ENCODE measurements around the gene LPP.

LPP gene

DNA sequence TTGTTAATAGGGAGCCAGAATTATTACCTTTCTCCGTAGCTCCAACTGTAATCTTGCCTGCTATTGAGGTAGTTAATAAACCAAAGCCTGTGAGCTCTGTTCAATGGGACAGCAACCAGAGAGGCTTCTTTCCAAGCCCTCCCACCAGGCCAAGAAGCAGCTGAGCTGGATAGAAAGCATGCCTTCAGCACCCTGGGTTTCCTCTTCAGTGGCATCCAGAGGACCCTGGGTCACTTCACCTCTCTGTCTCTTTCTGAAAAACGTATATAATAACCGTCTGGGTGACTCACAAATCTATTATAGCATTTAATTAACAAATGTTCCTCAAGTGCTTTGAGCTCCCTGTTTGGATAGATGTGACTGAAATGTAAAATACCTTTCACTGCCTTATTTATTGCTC lies 420.0 kb downstream of the LPP start:
- DNase-seq (ENCODE audit: extremely low spot score): no peak
- ChIA-PET CTCF (no interaction called here), POLR2A (no interaction called here)
- TF ChIP-seq HDGF (IDR thresholded peaks at IDR 0.05; ENCODE audit: borderline replicate concordance): no peak
- no peak for TF ChIP-seq SP1 (IDR thresholded peaks at IDR 0.05)
- no peak for TF ChIP-seq ARNT (IDR thresholded peaks at IDR 0.05)
- TF ChIP-seq FOXM1 (IDR thresholded peaks at IDR 0.05; ENCODE audit: borderline replicate concordance): no peak
- no peak for TF ChIP-seq TARDBP (IDR thresholded peaks at IDR 0.05)
- no peak for TF ChIP-seq FOXK2 (IDR thresholded peaks at IDR 0.05)
- TF ChIP-seq ELF4 (IDR thresholded peaks at IDR 0.05): no peak
- no peak for TF ChIP-seq NFRKB (IDR thresholded peaks at IDR 0.05)
- no peak for TF ChIP-seq SUZ12 (IDR thresholded peaks at IDR 0.05)
- no peak for TF ChIP-seq LEF1 (IDR thresholded peaks at IDR 0.05; ENCODE audit: borderline replicate concordance)
- TF ChIP-seq BHLHE40 (IDR thresholded peaks at IDR 0.05; ENCODE audit: borderline replicate concordance): no peak
- no peak for TF ChIP-seq L3MBTL2 (conservative IDR thresholded peaks at IDR 0.05)
- TF ChIP-seq ZNF384 (IDR thresholded peaks at IDR 0.05): no peak
- TF ChIP-seq, protein P1, sequence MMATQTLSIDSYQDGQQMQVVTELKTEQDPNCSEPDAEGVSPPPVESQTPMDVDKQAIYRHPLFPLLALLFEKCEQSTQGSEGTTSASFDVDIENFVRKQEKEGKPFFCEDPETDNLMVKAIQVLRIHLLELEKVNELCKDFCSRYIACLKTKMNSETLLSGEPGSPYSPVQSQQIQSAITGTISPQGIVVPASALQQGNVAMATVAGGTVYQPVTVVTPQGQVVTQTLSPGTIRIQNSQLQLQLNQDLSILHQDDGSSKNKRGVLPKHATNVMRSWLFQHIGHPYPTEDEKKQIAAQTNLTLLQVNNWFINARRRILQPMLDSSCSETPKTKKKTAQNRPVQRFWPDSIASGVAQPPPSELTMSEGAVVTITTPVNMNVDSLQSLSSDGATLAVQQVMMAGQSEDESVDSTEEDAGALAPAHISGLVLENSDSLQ (IDR thresholded peaks at IDR 0.05): no peak
- no peak for TF ChIP-seq CTBP1 (IDR thresholded peaks at IDR 0.05; ENCODE audit: borderline replicate concordance)
- TF ChIP-seq FOXA1 (IDR thresholded peaks at IDR 0.05): no peak

- TF ChIP-seq SUZ12 (IDR thresholded peaks at IDR 0.05): no peak
- no peak for TF ChIP-seq ARNT (IDR thresholded peaks at IDR 0.05)
- no peak for TF ChIP-seq ELF4 (IDR thresholded peaks at IDR 0.05)
- no peak for TF ChIP-seq SP1 (IDR thresholded peaks at IDR 0.05)
- TF ChIP-seq CTBP1 (IDR thresholded peaks at IDR 0.05; ENCODE audit: borderline replicate concordance): no peak
- TF ChIP-seq FOXK2 (IDR thresholded peaks at IDR 0.05): no peak
- no peak for TF ChIP-seq ZNF384 (IDR thresholded peaks at IDR 0.05)
- TF ChIP-seq LEF1 (IDR thresholded peaks at IDR 0.05; ENCODE audit: borderline replicate concordance): no peak
- TF ChIP-seq HDGF (IDR thresholded peaks at IDR 0.05; ENCODE audit: borderline replicate concordance): no peak
- no peak for TF ChIP-seq FOXM1 (IDR thresholded peaks at IDR 0.05; ENCODE audit: borderline replicate concordance)
- TF ChIP-seq NFRKB (IDR thresholded peaks at IDR 0.05): no peak
- TF ChIP-seq BHLHE40 (IDR thresholded peaks at IDR 0.05; ENCODE audit: borderline replicate concordance): no peak
- no peak for TF ChIP-seq FOXA1 (IDR thresholded peaks at IDR 0.05)
- no peak for TF ChIP-seq L3MBTL2 (conservative IDR thresholded peaks at IDR 0.05)
- TF ChIP-seq TARDBP (IDR thresholded peaks at IDR 0.05): no peak
- TF ChIP-seq, protein P1 (IDR thresholded peaks at IDR 0.05): no peak
- ChIA-PET CTCF (no interaction called here), POLR2A (no interaction called here)
- DNase-seq (ENCODE audit: extremely low spot score): no peak
Observed at GRCh38 chr3:188574885-188575284, 420.9 kb downstream of the LPP start.

DNA sequence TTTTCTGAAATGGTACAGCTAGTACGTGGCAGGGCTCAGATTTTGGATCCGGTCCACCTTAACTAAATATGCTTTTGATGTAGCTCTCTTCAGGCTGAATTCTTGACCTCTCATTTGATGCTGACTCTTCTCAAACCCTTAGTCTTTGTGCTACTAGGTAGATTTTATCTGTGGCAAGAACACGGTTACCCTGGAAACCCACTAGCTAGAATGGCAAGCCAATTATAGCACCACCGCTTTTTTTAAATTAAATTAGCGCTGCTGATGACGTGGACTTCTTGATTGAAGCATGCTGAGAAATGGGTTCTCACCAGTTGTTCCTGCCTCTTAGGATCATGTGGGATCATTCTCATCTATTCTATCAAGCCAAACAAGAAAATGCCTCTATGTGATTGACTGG lies 421.5 kb downstream of the LPP start:
- DNase-seq (ENCODE audit: extremely low spot score): no peak
- ChIA-PET CTCF (no interaction called here), POLR2A (no interaction called here)
- no peak for TF ChIP-seq SP1 (IDR thresholded peaks at IDR 0.05)
- TF ChIP-seq FOXA1 (IDR thresholded peaks at IDR 0.05): no peak
- no peak for TF ChIP-seq ZNF384 (IDR thresholded peaks at IDR 0.05)
- no peak for TF ChIP-seq CTBP1 (IDR thresholded peaks at IDR 0.05; ENCODE audit: borderline replicate concordance)
- no peak for TF ChIP-seq BHLHE40 (IDR thresholded peaks at IDR 0.05; ENCODE audit: borderline replicate concordance)
- no peak for TF ChIP-seq ARNT (IDR thresholded peaks at IDR 0.05)
- TF ChIP-seq, protein P1 (IDR thresholded peaks at IDR 0.05): no peak
- no peak for TF ChIP-seq ELF4 (IDR thresholded peaks at IDR 0.05)
- TF ChIP-seq FOXK2 (IDR thresholded peaks at IDR 0.05): no peak
- TF ChIP-seq L3MBTL2 (conservative IDR thresholded peaks at IDR 0.05): no peak
- TF ChIP-seq LEF1 (IDR thresholded peaks at IDR 0.05; ENCODE audit: borderline replicate concordance): no peak
- no peak for TF ChIP-seq NFRKB (IDR thresholded peaks at IDR 0.05)
- no peak for TF ChIP-seq TARDBP (IDR thresholded peaks at IDR 0.05)
- TF ChIP-seq SUZ12 (IDR thresholded peaks at IDR 0.05): no peak
- TF ChIP-seq HDGF (IDR thresholded peaks at IDR 0.05; ENCODE audit: borderline replicate concordance): no peak
- TF ChIP-seq FOXM1 (IDR thresholded peaks at IDR 0.05; ENCODE audit: borderline replicate concordance): no peak

DNA sequence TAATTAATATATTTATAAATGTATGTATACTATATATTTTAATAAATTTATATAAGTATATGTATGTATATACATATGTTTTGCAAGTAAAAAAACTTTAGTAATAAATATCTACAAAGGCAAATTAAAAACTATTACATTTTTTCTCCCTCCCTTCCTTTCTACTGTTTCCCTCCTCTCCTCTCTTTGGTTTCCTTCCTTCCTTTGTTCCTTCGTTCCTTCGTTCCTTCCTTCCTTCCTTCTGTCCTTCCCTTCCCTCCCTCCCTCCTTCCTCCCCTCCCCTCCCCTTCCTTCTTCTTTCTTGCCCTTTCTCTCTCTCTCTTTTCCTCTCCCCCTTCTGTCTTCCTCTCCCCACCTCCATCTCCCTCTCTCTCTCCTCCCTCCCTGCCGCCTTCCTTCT lies 423.6 kb downstream of the LPP start:
- no peak for DNase-seq (ENCODE audit: extremely low spot score)
- CTCF ChIA-PET: no interaction called here

GRCh38 chr3:188578576-188579363 lies 424.8 kb downstream of the LPP start:
- POLR2A ChIA-PET: no interaction called here
- no peak for DNase-seq (ENCODE audit: extremely low spot score)
- TF ChIP-seq L3MBTL2 (conservative IDR thresholded peaks at IDR 0.05): no peak
- TF ChIP-seq BHLHE40 (IDR thresholded peaks at IDR 0.05; ENCODE audit: borderline replicate concordance): no peak
- no peak for TF ChIP-seq FOXA1 (IDR thresholded peaks at IDR 0.05)
- no peak for TF ChIP-seq HDGF (IDR thresholded peaks at IDR 0.05; ENCODE audit: borderline replicate concordance)
- TF ChIP-seq NFRKB (IDR thresholded peaks at IDR 0.05): no peak
- CTCF ChIA-PET: no interaction called here

More for the DNA sequence above, 423.6 kb downstream of the LPP start:
- no peak for TF ChIP-seq L3MBTL2 (conservative IDR thresholded peaks at IDR 0.05)
- TF ChIP-seq ELF4 (IDR thresholded peaks at IDR 0.05): no peak
- TF ChIP-seq SP1 (IDR thresholded peaks at IDR 0.05): no peak
- TF ChIP-seq, protein P1 (IDR thresholded peaks at IDR 0.05): no peak
- TF ChIP-seq SUZ12 (IDR thresholded peaks at IDR 0.05): no peak
- TF ChIP-seq HDGF (IDR thresholded peaks at IDR 0.05; ENCODE audit: borderline replicate concordance): no peak
- no peak for TF ChIP-seq TARDBP (IDR thresholded peaks at IDR 0.05)
- TF ChIP-seq FOXK2 (IDR thresholded peaks at IDR 0.05): no peak
- TF ChIP-seq FOXA1 (IDR thresholded peaks at IDR 0.05): no peak
- POLR2A ChIA-PET: no interaction called here
